Prostate gland (tissue), 2 donors: Measurements from ENCODE around the gene MSANTD1.

Source experiments
- CTCF ChIP-seq, 4 experiments: fragments of 200-600 bp in 2 of 4; fragments of 450-650 bp in 2 of 4; sonication (generic) in 2 of 4; IDR thresholded peaks; 1 replicate in 3 of 4; 2 replicates in 1 of 4; pipeline ENCODE4 v1.5.1; 2016 to 2019; ENCODE audit warnings: antibody characterized with exemption in 4 of 4, mild to moderate bottlenecking in 2 of 4, moderate library complexity in 2 of 4
- POLR2A ChIP-seq: fragments of 450-650 bp; IDR thresholded peaks from one replicate; pipeline ENCODE4 v1.6.1; 2016; ENCODE audit warnings: antibody characterized with exemption, mild to moderate bottlenecking
- POLR2AphosphoS5 ChIP-seq: sonication (generic); formaldehyde crosslinking; IDR thresholded peaks from one replicate; pipeline ENCODE4 v1.6.1; 2017; ENCODE audit warnings: antibody characterized with exemption

- no peak for TF ChIP-seq POLR2A
- TF ChIP-seq CTCF (IDR thresholded peaks at IDR 0.05) = no peak
- no peak for TF ChIP-seq POLR2AphosphoS5
Measured at GRCh38 chr4:3301450-3302172, 52.7 kb downstream of the MSANTD1 start.
